Activated CD4-positive, alpha-beta T cell treated with anti-CD3 and anti-CD28 coated beads, Interleukin-2, amount 50 U/mL, for 1 hour (primary cell): ENCODE results near the gene STX5.
"Not testable (repeated sequence)": the region's sequence is repeated elsewhere in the genome, so short reads cannot be mapped to it uniquely, and the experiment has no call there.

Experiments used
- DNase-seq: peaks from one replicate; pipeline ENCODE4 v3.0.0-alpha.2; 2020

Gene STX5

GRCh38 chr11:62854013-62854824 lies 22.4 kb upstream of the STX5 start:
- DNase-seq: no peak

GRCh38 chr11:62853279-62853965 lies 21.6 kb upstream of the STX5 start:
- no peak for DNase-seq

- no peak for DNase-seq
These were observed 20.8 kb upstream of the STX5 start for GRCh38 chr11:62852523-62853188.

- no peak for DNase-seq
These were observed 20.1 kb upstream of the STX5 start for GRCh38 chr11:62851807-62852522.

GRCh38 chr11:62850911-62851806 lies 19.3 kb upstream of the STX5 start:
- no peak for DNase-seq

GRCh38 chr11:62847767-62848314 lies 16.0 kb upstream of the STX5 start:
- no peak for DNase-seq

GRCh38 chr11:62846177-62846576 lies 14.3 kb upstream of the STX5 start:
- no peak for DNase-seq

- no peak for DNase-seq
These were observed 12.3 kb upstream of the STX5 start for GRCh38 chr11:62844154-62844553.

GRCh38 chr11:62843466-62843865 lies 11.6 kb upstream of the STX5 start:
- no peak for DNase-seq

GRCh38 chr11:62842891-62843290 lies 11.0 kb upstream of the STX5 start:
- not testable (repeated sequence) for DNase-seq

GRCh38 chr11:62842171-62842741 lies 10.4 kb upstream of the STX5 start:
- no peak for DNase-seq

GRCh38 chr11:62841361-62842170 lies 9.7 kb upstream of the STX5 start:
- DNase-seq: peak; percentile 74

GRCh38 chr11:62840721-62841360 lies 9.0 kb upstream of the STX5 start:
- peak; percentile 73 for DNase-seq

- peak; percentile 91 for DNase-seq
These were observed 7.4 kb upstream of the STX5 start, which contains the start of gene WDR74 for GRCh38 chr11:62839050-62839945. TSS of gene WDR74 (minus strand) at chr11:62839590. CDS start at chr11:62839570, 20 bp downstream.

- DNase-seq: no peak
These were observed 3.5 kb upstream of the STX5 start for GRCh38 chr11:62835336-62835735.

GRCh38 chr11:62832336-62833234 lies 734 bp upstream of the STX5 start, which contains the start of gene TEX54:
TSS of gene TEX54 (minus strand) at chr11:62832841.
- DNase-seq: no peak

- DNase-seq: peak; percentile 8
These were observed 839 bp downstream of the STX5 start for GRCh38 chr11:62830904-62831519.
